HEK293 (cell line): ENCODE results near the gene PCP2.

ENCODE experiments used
- CTCF ChIP-seq: fragments of 450-650 bp; formaldehyde crosslinking; IDR thresholded peaks from 2 replicates; pipeline ENCODE4 v1.5.1; 2016; ENCODE audit warnings: missing biosample characterization, missing genetic modification characterization
- HOXA7 ChIP-seq: sonication (generic); formaldehyde crosslinking; IDR thresholded peaks from 2 replicates; pipeline ENCODE4 v1.8.1; 2022; ENCODE audit warnings: missing genetic modification reagents, borderline replicate concordance
- INSM2 ChIP-seq: fragments of 450-650 bp; formaldehyde crosslinking; IDR thresholded peaks from 2 replicates; pipeline ENCODE4 v1.5.1; 2016; ENCODE audit warnings: missing biosample characterization, missing genetic modification characterization
- KLF9 ChIP-seq: fragments of 450-650 bp; formaldehyde crosslinking; IDR thresholded peaks from 2 replicates; pipeline ENCODE4 v1.5.1; 2016; ENCODE audit warnings: missing biosample characterization, missing genetic modification characterization, low read depth
- REST ChIP-seq: fragments of 450-650 bp; formaldehyde crosslinking; IDR thresholded peaks from 2 replicates; pipeline ENCODE4 v1.5.1; 2016; ENCODE audit warnings: missing biosample characterization, missing genetic modification characterization
- ZNF114 ChIP-seq: fragments of 450-650 bp; formaldehyde crosslinking; IDR thresholded peaks from 2 replicates; pipeline ENCODE4 v1.5.0; 2017; ENCODE audit warnings: missing biosample characterization, missing genetic modification characterization
- ZNF274 ChIP-seq, 2 experiments: fragments of 200-500 bp in 1 of 2; fragments of 450-650 bp in 1 of 2; sonication (Bioruptor generic) in 1 of 2; formaldehyde crosslinking in 1 of 2; IDR thresholded peaks; 2 replicates each; pipeline versions ENCODE4 v1.5.1 to v1.6.1; 2014 to 2016; ENCODE audit warnings: borderline replicate concordance in 1 of 2, inconsistent platforms in 1 of 2, low read length in 1 of 2, missing biosample characterization in 1 of 2, missing genetic modification characterization in 1 of 2
- ZNF704 ChIP-seq: fragments of 450-650 bp; formaldehyde crosslinking; IDR thresholded peaks from 2 replicates; pipeline ENCODE4 v1.5.1; 2016; ENCODE audit warnings: missing biosample characterization, missing genetic modification characterization
- ZNF792 ChIP-seq: fragments of 450-650 bp; formaldehyde crosslinking; IDR thresholded peaks from 2 replicates; pipeline ENCODE4 v1.5.1; 2016; ENCODE audit warnings: missing biosample characterization, missing genetic modification characterization

GRCh38 chr19:7657131-7657751, 23.7 kb upstream of the PCP2 start:
- TF ChIP-seq CTCF (no peak), ZNF274 (IDR thresholded peaks at IDR 0.05; ENCODE audit: low read length) (no peak), ZNF274 (tag by site-specific recombination; IDR thresholded peaks at IDR 0.05; ENCODE audit: borderline replicate concordance) (no peak), INSM2 (tag by site-specific recombination) (no peak), REST (tag by site-specific recombination) (no peak), KLF9 (tag by site-specific recombination) (no peak), ZNF792 (tag by site-specific recombination) (no peak), ZNF704 (tag by site-specific recombination) (no peak), HOXA7 (CRISPR knock-in tag) (no peak), ZNF114 (no peak)
